ENCODE measurements around the gene SMIM41. TPM values are rescaled to one million over a fixed set of nuclear protein-coding genes. Genes with fewer than 3 reads are reported as not detected.

Gene SMIM41
- total and polyA plus RNA-seq, 4 donors: 0.03 to 0.50 (median 0.24) TPM; not detected in 1

DNA sequence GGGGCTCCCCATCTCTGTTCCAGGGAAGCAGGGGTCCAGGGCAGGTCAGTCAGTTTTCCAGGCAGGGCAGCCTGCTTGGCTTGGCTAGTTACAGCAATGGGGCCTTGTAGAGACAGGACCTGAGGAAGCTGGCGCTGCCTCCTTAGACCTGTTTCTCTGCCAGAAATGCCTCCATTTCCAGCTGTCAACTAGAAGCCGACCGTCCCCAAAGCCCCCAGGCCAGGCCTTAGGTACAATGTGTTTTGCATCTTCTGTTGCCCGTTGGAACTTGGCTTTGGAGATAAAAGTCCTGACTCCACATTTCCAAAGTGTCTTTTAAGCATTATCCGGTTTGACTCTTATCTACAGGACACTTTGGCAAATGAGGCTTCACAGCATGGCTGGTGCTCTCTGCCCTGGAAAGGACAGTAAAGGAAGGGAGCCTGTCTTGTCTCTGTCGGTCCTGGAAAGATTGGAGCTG lies 69.7 kb downstream of the SMIM41 start:
- DNase-seq (ENCODE audit: low spot score): no peak
- H3K27ac ChIP-seq (ENCODE audit: low read depth in 1 of 2, low read length in 2 of 2): no peak overlapping the region
- no peak overlapping the region for H3K9ac ChIP-seq (ENCODE audit: low read depth in 1 of 2, low read length in 2 of 2)
- 72% methylated on average over 6 of the region's 6 CpGs for WGBS
- TF ChIP-seq HNF4G (IDR thresholded peaks at IDR 0.05) (no peak), FOXA2 (IDR thresholded peaks at IDR 0.05) (no peak), GABPA (IDR thresholded peaks at IDR 0.05 in 1 of 2, conservative IDR thresholded peaks at IDR 0.05 in 1 of 2) (no peak), TAF1 (conservative IDR thresholded peaks at IDR 0.05) (no peak), RAD21 (IDR thresholded peaks at IDR 0.05) (no peak), HNF4A (conservative IDR thresholded peaks at IDR 0.05) (no peak), YY1 (IDR thresholded peaks at IDR 0.05) (no peak), RXRA (IDR thresholded peaks at IDR 0.05) (no peak), EGR1 (IDR thresholded peaks at IDR 0.05; ENCODE audit: low read depth in 2 of 2) (no peak), NR2F2 (IDR thresholded peaks at IDR 0.05) (no peak), JUND (IDR thresholded peaks at IDR 0.05) (no peak), SP1 (IDR thresholded peaks at IDR 0.05) (no peak)
- TF ChIP-seq, protein P1, sequence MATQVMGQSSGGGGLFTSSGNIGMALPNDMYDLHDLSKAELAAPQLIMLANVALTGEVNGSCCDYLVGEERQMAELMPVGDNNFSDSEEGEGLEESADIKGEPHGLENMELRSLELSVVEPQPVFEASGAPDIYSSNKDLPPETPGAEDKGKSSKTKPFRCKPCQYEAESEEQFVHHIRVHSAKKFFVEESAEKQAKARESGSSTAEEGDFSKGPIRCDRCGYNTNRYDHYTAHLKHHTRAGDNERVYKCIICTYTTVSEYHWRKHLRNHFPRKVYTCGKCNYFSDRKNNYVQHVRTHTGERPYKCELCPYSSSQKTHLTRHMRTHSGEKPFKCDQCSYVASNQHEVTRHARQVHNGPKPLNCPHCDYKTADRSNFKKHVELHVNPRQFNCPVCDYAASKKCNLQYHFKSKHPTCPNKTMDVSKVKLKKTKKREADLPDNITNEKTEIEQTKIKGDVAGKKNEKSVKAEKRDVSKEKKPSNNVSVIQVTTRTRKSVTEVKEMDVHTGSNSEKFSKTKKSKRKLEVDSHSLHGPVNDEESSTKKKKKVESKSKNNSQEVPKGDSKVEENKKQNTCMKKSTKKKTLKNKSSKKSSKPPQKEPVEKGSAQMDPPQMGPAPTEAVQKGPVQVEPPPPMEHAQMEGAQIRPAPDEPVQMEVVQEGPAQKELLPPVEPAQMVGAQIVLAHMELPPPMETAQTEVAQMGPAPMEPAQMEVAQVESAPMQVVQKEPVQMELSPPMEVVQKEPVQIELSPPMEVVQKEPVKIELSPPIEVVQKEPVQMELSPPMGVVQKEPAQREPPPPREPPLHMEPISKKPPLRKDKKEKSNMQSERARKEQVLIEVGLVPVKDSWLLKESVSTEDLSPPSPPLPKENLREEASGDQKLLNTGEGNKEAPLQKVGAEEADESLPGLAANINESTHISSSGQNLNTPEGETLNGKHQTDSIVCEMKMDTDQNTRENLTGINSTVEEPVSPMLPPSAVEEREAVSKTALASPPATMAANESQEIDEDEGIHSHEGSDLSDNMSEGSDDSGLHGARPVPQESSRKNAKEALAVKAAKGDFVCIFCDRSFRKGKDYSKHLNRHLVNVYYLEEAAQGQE (IDR thresholded peaks at IDR 0.05): no peak
- TF ChIP-seq, protein P2, sequence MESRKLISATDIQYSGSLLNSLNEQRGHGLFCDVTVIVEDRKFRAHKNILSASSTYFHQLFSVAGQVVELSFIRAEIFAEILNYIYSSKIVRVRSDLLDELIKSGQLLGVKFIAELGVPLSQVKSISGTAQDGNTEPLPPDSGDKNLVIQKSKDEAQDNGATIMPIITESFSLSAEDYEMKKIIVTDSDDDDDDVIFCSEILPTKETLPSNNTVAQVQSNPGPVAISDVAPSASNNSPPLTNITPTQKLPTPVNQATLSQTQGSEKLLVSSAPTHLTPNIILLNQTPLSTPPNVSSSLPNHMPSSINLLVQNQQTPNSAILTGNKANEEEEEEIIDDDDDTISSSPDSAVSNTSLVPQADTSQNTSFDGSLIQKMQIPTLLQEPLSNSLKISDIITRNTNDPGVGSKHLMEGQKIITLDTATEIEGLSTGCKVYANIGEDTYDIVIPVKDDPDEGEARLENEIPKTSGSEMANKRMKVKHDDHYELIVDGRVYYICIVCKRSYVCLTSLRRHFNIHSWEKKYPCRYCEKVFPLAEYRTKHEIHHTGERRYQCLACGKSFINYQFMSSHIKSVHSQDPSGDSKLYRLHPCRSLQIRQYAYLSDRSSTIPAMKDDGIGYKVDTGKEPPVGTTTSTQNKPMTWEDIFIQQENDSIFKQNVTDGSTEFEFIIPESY (IDR thresholded peaks at IDR 0.05): no peak
- TF ChIP-seq, protein P3, sequence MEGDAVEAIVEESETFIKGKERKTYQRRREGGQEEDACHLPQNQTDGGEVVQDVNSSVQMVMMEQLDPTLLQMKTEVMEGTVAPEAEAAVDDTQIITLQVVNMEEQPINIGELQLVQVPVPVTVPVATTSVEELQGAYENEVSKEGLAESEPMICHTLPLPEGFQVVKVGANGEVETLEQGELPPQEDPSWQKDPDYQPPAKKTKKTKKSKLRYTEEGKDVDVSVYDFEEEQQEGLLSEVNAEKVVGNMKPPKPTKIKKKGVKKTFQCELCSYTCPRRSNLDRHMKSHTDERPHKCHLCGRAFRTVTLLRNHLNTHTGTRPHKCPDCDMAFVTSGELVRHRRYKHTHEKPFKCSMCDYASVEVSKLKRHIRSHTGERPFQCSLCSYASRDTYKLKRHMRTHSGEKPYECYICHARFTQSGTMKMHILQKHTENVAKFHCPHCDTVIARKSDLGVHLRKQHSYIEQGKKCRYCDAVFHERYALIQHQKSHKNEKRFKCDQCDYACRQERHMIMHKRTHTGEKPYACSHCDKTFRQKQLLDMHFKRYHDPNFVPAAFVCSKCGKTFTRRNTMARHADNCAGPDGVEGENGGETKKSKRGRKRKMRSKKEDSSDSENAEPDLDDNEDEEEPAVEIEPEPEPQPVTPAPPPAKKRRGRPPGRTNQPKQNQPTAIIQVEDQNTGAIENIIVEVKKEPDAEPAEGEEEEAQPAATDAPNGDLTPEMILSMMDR (IDR thresholded peaks at IDR 0.05; ENCODE audit: low read depth, low read length, missing input control): no peak
- peaks cover 0 to 2% (median under 1%) of the 10 kb centered on the region in 4 donors for H3K4me1 ChIP-seq (ENCODE audit: control insufficient read depth in 4 of 4, insufficient read depth in 4 of 4, low read length in 3 of 4)
- H3K9me3 ChIP-seq (ENCODE audit: control insufficient read depth in 4 of 4, low read length in 3 of 4): no peaks in the 10 kb centered on the region
- no peaks in the 10 kb centered on the region for H3K36me3 ChIP-seq (ENCODE audit: control insufficient read depth in 4 of 4, insufficient read depth in 3 of 4, low read depth in 1 of 4, low read length in 3 of 4)
- H3K4me3 ChIP-seq (ENCODE audit: low read depth in 1 of 3, low read length in 3 of 3): no peak overlapping the region
- no peaks in the 10 kb centered on the region for H3K27me3 ChIP-seq (ENCODE audit: control insufficient read depth in 4 of 4, insufficient read depth in 4 of 4, low read length in 3 of 4)

DNA sequence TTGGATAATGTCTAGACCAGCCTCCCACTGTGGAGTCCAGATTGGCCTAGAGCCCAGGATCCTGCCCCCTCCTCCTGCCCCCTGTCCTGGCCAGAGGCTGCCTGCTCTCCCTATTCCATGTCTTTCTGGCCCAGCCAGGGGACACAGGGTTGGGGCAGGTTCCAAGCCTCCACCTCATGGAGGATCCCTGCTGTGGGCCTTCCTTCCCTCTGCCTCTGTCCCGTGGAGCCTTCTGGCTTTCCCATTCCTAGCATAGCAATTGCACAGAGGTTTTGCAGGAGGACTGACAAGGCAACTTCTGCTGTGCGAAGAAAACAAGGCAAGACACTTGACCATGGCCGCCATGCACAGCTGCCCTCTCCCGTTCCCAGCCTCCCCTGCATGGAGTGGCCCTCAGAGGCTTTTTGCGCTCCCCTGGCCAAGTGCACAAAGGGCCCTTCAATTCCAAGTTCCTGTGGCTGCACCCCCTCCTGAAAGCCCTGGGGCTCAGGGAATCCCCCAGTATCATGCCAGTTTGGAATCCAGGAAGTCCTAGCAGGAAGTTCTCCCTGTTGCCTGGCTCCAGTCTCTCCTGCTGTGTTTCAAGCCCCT lies 70.2 kb downstream of the SMIM41 start:
- DNase-seq (ENCODE audit: low spot score): no peak
- Histone ChIP-seq H3K27ac (ENCODE audit: low read depth in 1 of 2, low read length in 2 of 2) (no peak overlapping the region), H3K9ac (ENCODE audit: low read depth in 1 of 2, low read length in 2 of 2) (no peak overlapping the region), H3K4me3 (ENCODE audit: low read depth in 1 of 3, low read length in 3 of 3) (no peak overlapping the region), H3K27me3 (ENCODE audit: control insufficient read depth in 4 of 4, insufficient read depth in 4 of 4, low read length in 3 of 4) (no peaks in the 10 kb centered on the region), H3K9me3 (ENCODE audit: control insufficient read depth in 4 of 4, low read length in 3 of 4) (no peaks in the 10 kb centered on the region), H3K4me1 (ENCODE audit: control insufficient read depth in 4 of 4, insufficient read depth in 4 of 4, low read length in 3 of 4) (peaks cover 0 to 2% (median under 1%) of the 10 kb centered on the region in 4 donors), H3K36me3 (ENCODE audit: control insufficient read depth in 4 of 4, insufficient read depth in 3 of 4, low read depth in 1 of 4, low read length in 3 of 4) (no peaks in the 10 kb centered on the region)
- WGBS: 87% methylated on average over 5 of the region's 5 CpGs
- TF ChIP-seq, protein P2 (IDR thresholded peaks at IDR 0.05): no peak
